Endothelial cell (in vitro differentiated cells): Measurements from ENCODE around the gene CTDSP1. TPM values are rescaled to one million over a fixed set of nuclear protein-coding genes. Genes with fewer than 3 reads are reported as not detected.

ENCODE experiments used
- DNase-seq: peaks from one replicate; pipeline ENCODE4 v3.0.0; 2021; ENCODE audit warnings: low spot score
- H3K27ac Mint-ChIP-seq: one replicate; pipeline ENCODE4 v1.8.0; 2021; ENCODE audit warnings: mixed read lengths, inconsistent platforms; ENCODE audit not compliant: unreplicated experiment
- H3K27me3 Mint-ChIP-seq: one replicate; pipeline ENCODE4 v1.8.0; 2021; ENCODE audit warnings: mild to moderate bottlenecking, moderate library complexity, mixed read lengths, inconsistent platforms; ENCODE audit not compliant: unreplicated experiment
- H3K36me3 Mint-ChIP-seq: one replicate; pipeline ENCODE4 v1.8.0; 2021; ENCODE audit warnings: mild to moderate bottlenecking, low read depth, mixed read lengths, inconsistent platforms; ENCODE audit not compliant: unreplicated experiment
- H3K4me1 Mint-ChIP-seq: one replicate; pipeline ENCODE4 v1.8.0; 2021; ENCODE audit warnings: mild to moderate bottlenecking, mixed read lengths, inconsistent platforms; ENCODE audit not compliant: unreplicated experiment
- H3K4me3 Mint-ChIP-seq: one replicate; pipeline ENCODE4 v1.8.0; 2021; ENCODE audit warnings: mild to moderate bottlenecking, mixed read lengths, inconsistent platforms; ENCODE audit not compliant: unreplicated experiment
- H3K9me3 Mint-ChIP-seq: one replicate; pipeline ENCODE4 v1.8.0; 2021; ENCODE audit warnings: mixed read lengths, inconsistent platforms; ENCODE audit not compliant: unreplicated experiment
- CTCF ChIP-seq: fragments of 200-600 bp; sonication (generic); IDR thresholded peaks from one replicate; pipeline ENCODE4 v1.5.0; 2021; ENCODE audit warnings: antibody characterized with exemption; ENCODE audit not compliant: unreplicated experiment
- total RNA-seq: library from RNA; stranded (reverse); fragmentation: NEBNext Ultra II Directional; extraction: Animal tissue kit (Norgen Biotek cat#: 25700); gene quantifications from one replicate; pipeline ENCODE4 v1.2.1, GENCODE V29; 2021; ENCODE audit not compliant: unreplicated experiment

CTDSP1 gene
- total RNA-seq, 1 donor from 2014 or later, result 106 TPM

GRCh38 chr2:218395826-218396687 is 3.6 kb upstream of the CTDSP1 start:
- Mint-ChIP-seq H3K27ac (peak overlapping the region; percentile 98), H3K27me3 (peaks cover 10% of the 10 kb centered on the region), H3K4me1 (peaks cover 18% of the 10 kb centered on the region), H3K9me3 (no peaks in the 10 kb centered on the region), H3K36me3 (no peaks in the 10 kb centered on the region), H3K4me3 (peak overlapping the region; percentile 91)
- DNase-seq, result peak; percentile 96
- peak; percentile 95 for TF ChIP-seq CTCF

GRCh38 chr2:218396688-218397462 is 2.8 kb upstream of the CTDSP1 start:
- peak overlapping the region; percentile 98 for H3K27ac Mint-ChIP-seq
- H3K4me3 Mint-ChIP-seq, result peak overlapping the region; percentile 91
- H3K4me1 Mint-ChIP-seq, result peaks cover 18% of the 10 kb centered on the region
- H3K27me3 Mint-ChIP-seq, result peaks cover 10% of the 10 kb centered on the region
- TF ChIP-seq CTCF, result no peak
- H3K36me3 Mint-ChIP-seq, result no peaks in the 10 kb centered on the region
- peak; percentile 43 for DNase-seq
- H3K9me3 Mint-ChIP-seq, result no peaks in the 10 kb centered on the region

GRCh38 chr2:218397463-218397819 is 2.2 kb upstream of the CTDSP1 start:
- H3K4me1 Mint-ChIP-seq, result peaks cover 18% of the 10 kb centered on the region
- H3K36me3 Mint-ChIP-seq, result no peaks in the 10 kb centered on the region
- peak overlapping the region; percentile 75 for H3K27ac Mint-ChIP-seq
- no peaks in the 10 kb centered on the region for H3K9me3 Mint-ChIP-seq
- no peak for DNase-seq
- no peak for TF ChIP-seq CTCF
- H3K27me3 Mint-ChIP-seq, result peaks cover 10% of the 10 kb centered on the region
- peak overlapping the region; percentile 79 for H3K4me3 Mint-ChIP-seq

GRCh38 chr2:218397820-218398436 is 1.7 kb upstream of the CTDSP1 start:
- no peak for TF ChIP-seq CTCF
- H3K4me3 Mint-ChIP-seq, result peak overlapping the region; percentile 79
- no peaks in the 10 kb centered on the region for H3K36me3 Mint-ChIP-seq
- no peaks in the 10 kb centered on the region for H3K9me3 Mint-ChIP-seq
- H3K27ac Mint-ChIP-seq, result no peak overlapping the region
- peaks cover 10% of the 10 kb centered on the region for H3K27me3 Mint-ChIP-seq
- H3K4me1 Mint-ChIP-seq, result peaks cover 18% of the 10 kb centered on the region
- DNase-seq, result peak; percentile 48
